Esophagus squamous epithelium (tissue), 5 donors: Measurements from ENCODE around the gene TMOD2. TPM values are rescaled to one million over a fixed set of nuclear protein-coding genes. Genes with fewer than 3 reads are reported as not detected.
A peak's percentile ranks its signal among the peaks of the same experiment; 100 is the strongest.

ENCODE experiments used
- DNase-seq: peaks from one replicate; lab custom pipeline; 2025; lab: John Stamatoyannopoulos, UW
- H3K27ac ChIP-seq, 4 donors: fragments of 200-600 bp; sonication (generic); one replicate each; pipeline ENCODE4 v1.5.1; 2016 to 2019; ENCODE audit warnings: mild to moderate bottlenecking in 1 of 4
- H3K27me3 ChIP-seq, 4 donors: fragments of 200-600 bp; sonication (generic); 1 replicate in 3 of 4; 2 replicates in 1 of 4; pipeline versions ENCODE4 v1.5.1 to v1.6.0; 2017 to 2021; ENCODE audit warnings: antibody characterized with exemption in 1 of 4
- H3K36me3 ChIP-seq, 3 donors: fragments of 200-600 bp; sonication (generic); one replicate each; pipeline ENCODE4 v1.5.1; 2016 to 2019
- H3K4me1 ChIP-seq, 3 donors: fragments of 200-600 bp; sonication (generic); one replicate each; pipeline ENCODE4 v1.5.1; 2017 to 2019
- H3K4me3 ChIP-seq, 4 donors: fragments of 200-600 bp; sonication (generic); 1 replicate in 3 of 4; 2 replicates in 1 of 4; pipeline ENCODE4 v1.5.1; 2016 to 2019; ENCODE audit warnings: mild to moderate bottlenecking in 2 of 4, moderate library complexity in 1 of 4
- H3K9me3 ChIP-seq, 3 donors: fragments of 200-600 bp; sonication (generic); one replicate each; pipeline ENCODE4 v1.5.1; 2016 to 2019
- CTCF ChIP-seq, 6 experiments: fragments of 450-650 bp in 4 of 6; fragments of 200-600 bp in 2 of 6; sonication (generic) in 2 of 6; IDR thresholded peaks; one replicate each; pipeline ENCODE4 v1.5.1; 2016 to 2019; ENCODE audit warnings: antibody characterized with exemption in 6 of 6, mild to moderate bottlenecking in 4 of 6, moderate library complexity in 4 of 6
- POLR2A ChIP-seq, 4 donors: fragments of 450-650 bp; IDR thresholded peaks; one replicate each; pipeline ENCODE4 v1.6.1; 2017; ENCODE audit warnings: antibody characterized with exemption in 4 of 4, mild to moderate bottlenecking in 4 of 4, moderate library complexity in 3 of 4
- WGBS, 2 donors: methylation state at CpG; one replicate each; pipeline ENCODE4 v1.1.5; 2018; 5-methylcytosine and 5-hydroxymethylcytosine counted together
- intact Hi-C: fragments of 100-400 bp; cut with DNase I; formaldehyde crosslinking; loops from one replicate; pipeline ENCODE4 v1.15.0; 2022
- total RNA-seq, 4 donors: library from RNA; depleted of rRNA; stranded (reverse); fragments of >200 nt; gene quantifications; one replicate each; pipeline ENCODE4 v1.1.0, GENCODE V29; 2016
- donor health status: DM: yes; HTN: yes; CAD: no.

The TMOD2 gene
- total RNA-seq, 4 donors from 2014 or later = 3.4 to 9.0 (median 4.8) TPM

GRCh38 chr15:51720201-51720995, 31.0 kb upstream of the TMOD2 start:
- no peak for DNase-seq
- H3K4me1 ChIP-seq = peaks cover 0 to 20% (median 7%) of the 10 kb centered on the region in 3 donors
- TF ChIP-seq CTCF (IDR thresholded peaks at IDR 0.05) (no peak), POLR2A (IDR thresholded peaks at IDR 0.05) (no peak)
- peaks cover 0 to 13% (median 0%) of the 10 kb centered on the region in 3 donors for H3K36me3 ChIP-seq
- H3K27me3 ChIP-seq = no peaks in the 10 kb centered on the region
- H3K9me3 ChIP-seq = no peaks in the 10 kb centered on the region
- intact Hi-C loops = no loop called here
- WGBS, 2 donors = 77 to 80% methylated on average over 8 of the region's 8 CpGs
- no peak overlapping the region for H3K27ac ChIP-seq
- no peak overlapping the region for H3K4me3 ChIP-seq

- no peaks in the 10 kb centered on the region for H3K9me3 ChIP-seq
- H3K27me3 ChIP-seq = no peaks in the 10 kb centered on the region
- DNase-seq = no peak
- peak overlapping the region in 1 of 4 donors; percentile 29 for H3K27ac ChIP-seq
- no peak for TF ChIP-seq CTCF (IDR thresholded peaks at IDR 0.05)
- no peak for TF ChIP-seq POLR2A (IDR thresholded peaks at IDR 0.05)
- peaks cover 4 to 30% (median 13%) of the 10 kb centered on the region in 3 donors for H3K4me1 ChIP-seq
- H3K4me3 ChIP-seq = no peak overlapping the region
- 45 to 53% methylated on average over 5 of the region's 5 CpGs for WGBS, 2 donors
- H3K36me3 ChIP-seq = peaks cover 0 to 13% (median 0%) of the 10 kb centered on the region in 3 donors
- intact Hi-C loops = no loop called here
Observed at GRCh38 chr15:51721199-51721960, 30.0 kb upstream of the TMOD2 start.

- no peaks in the 10 kb centered on the region for H3K9me3 ChIP-seq
- no peak for DNase-seq
- WGBS, 2 donors = 86 to 89% methylated on average over 2 of the region's 2 CpGs
- H3K27ac ChIP-seq = peak overlapping the region in 1 of 4 donors; percentile 17
- no peaks in the 10 kb centered on the region for H3K27me3 ChIP-seq
- H3K4me1 ChIP-seq = peaks cover 9 to 51% (median 18%) of the 10 kb centered on the region in 3 donors
- H3K4me3 ChIP-seq = no peak overlapping the region
- TF ChIP-seq CTCF (IDR thresholded peaks at IDR 0.05) = no peak
- TF ChIP-seq POLR2A (IDR thresholded peaks at IDR 0.05) = no peak
- H3K36me3 ChIP-seq = peaks cover 0 to 13% (median 0%) of the 10 kb centered on the region in 3 donors
- intact Hi-C loops = no loop called here
Observed at GRCh38 chr15:51724199-51724598, 27.2 kb upstream of the TMOD2 start.

- no peak for TF ChIP-seq POLR2A (IDR thresholded peaks at IDR 0.05)
- no peak for TF ChIP-seq CTCF (IDR thresholded peaks at IDR 0.05)
- peak overlapping the region in 1 of 4 donors; percentile 17 for H3K27ac ChIP-seq
- WGBS, 2 donors = 17 to 22% methylated on average over 1 of the region's 1 CpG
Observed at GRCh38 chr15:51724673-51725072, 26.7 kb upstream of the TMOD2 start.

More at GRCh38 chr15:51724673-51725072, 26.7 kb upstream of the TMOD2 start:
- no peaks in the 10 kb centered on the region for H3K9me3 ChIP-seq
- H3K4me3 ChIP-seq = no peak overlapping the region
- DNase-seq = no peak
- no peaks in the 10 kb centered on the region for H3K27me3 ChIP-seq
- intact Hi-C loops = no loop called here
- H3K4me1 ChIP-seq = peaks cover 9 to 51% (median 18%) of the 10 kb centered on the region in 3 donors
- peaks cover 0 to 13% (median 0%) of the 10 kb centered on the region in 3 donors for H3K36me3 ChIP-seq
